Calu3 (cell line): ENCODE results near the gene FNIP1. TPM values are rescaled to one million over a fixed set of nuclear protein-coding genes. Genes with fewer than 3 reads are reported as not detected.
"Not testable (repeated sequence)": the region's sequence is repeated elsewhere in the genome, so short reads cannot be mapped to it uniquely, and the experiment has no call there.

Experiments
- Bru-seq: library from RNA; stranded (reverse); fragments of 400-500 nt; gene quantifications from one replicate; lab custom pipeline; 2021; lab: Mats Ljungman, UMichigan
- BruChase-seq, 2 experiments: library from RNA; stranded (reverse); fragments of 400-500 nt; gene quantifications; one replicate each; lab custom pipeline; 2021; lab: Mats Ljungman, UMichigan
- BruUV-seq: library from RNA; stranded (reverse); fragments of 400-500 nt; replicated peaks from 2 replicates; lab custom pipeline; 2021; lab: Mats Ljungman, UMichigan
- CTCF ChIA-PET: fragments of 300-600 bp; sonication (Branson Sonifier 250); formaldehyde crosslinking; loops from one replicate; lab custom pipeline; 2022; ENCODE audit warnings: antibody characterized with exemption; lab: Charles Lee
- DNase-seq: peaks from one replicate; pipeline ENCODE4 v3.0.0; 2022
- H3K27ac Mint-ChIP-seq: one replicate; pipeline ENCODE4 v1.8.0; 2022; ENCODE audit warnings: mixed read lengths; ENCODE audit not compliant: unreplicated experiment
- H3K27me3 Mint-ChIP-seq: one replicate; pipeline ENCODE4 v1.8.0; 2022; ENCODE audit warnings: mixed read lengths; ENCODE audit not compliant: unreplicated experiment
- H3K36me3 Mint-ChIP-seq: one replicate; pipeline ENCODE4 v1.8.0; 2022; ENCODE audit warnings: mild to moderate bottlenecking, moderate library complexity, mixed read lengths; ENCODE audit not compliant: insufficient read depth, unreplicated experiment
- H3K4me1 Mint-ChIP-seq: one replicate; pipeline ENCODE4 v1.8.0; 2022; ENCODE audit warnings: mild to moderate bottlenecking, low read depth, mixed read lengths; ENCODE audit not compliant: unreplicated experiment
- H3K4me3 Mint-ChIP-seq: one replicate; pipeline ENCODE4 v1.8.0; 2022; ENCODE audit warnings: mild to moderate bottlenecking, low read depth, moderate library complexity, mixed read lengths; ENCODE audit not compliant: unreplicated experiment
- H3K9me3 Mint-ChIP-seq: one replicate; pipeline ENCODE4 v1.8.0; 2022; ENCODE audit warnings: low read depth, mixed read lengths; ENCODE audit not compliant: unreplicated experiment
- intact Hi-C: fragments of 100-400 bp; cut with micrococcal nuclease; formaldehyde crosslinking; loops from one replicate; pipeline ENCODE4 v1.10.0; 2022; ENCODE audit not compliant: unreplicated experiment
- long read RNA-seq: library from polyadenylated mRNA; stranded (forward); transcript quantifications from one replicate; pipeline ENCODE4 v2.0.0, GENCODE V29; 2022
- total RNA-seq: library from RNA; stranded (reverse); gene quantifications from 2 replicates; pipeline ENCODE4 v1.2.3, GENCODE V29; 2022
- TF ChIP-seq, protein P1 (sequence below): fragments of 200-600 bp; IDR thresholded peaks from one replicate; pipeline ENCODE4 v1.8.0; 2022; ENCODE audit warnings: antibody characterized with exemption; ENCODE audit not compliant: unreplicated experiment

FNIP1 gene
- total RNA-seq = 46.0 and 46.5 TPM in 2 replicates
- Bru-seq, nascent RNA = percentile 97 among the genes with signal in this experiment
- percentile 98 among the genes with signal in this experiment for BruChase-seq, experiment 1, labeled RNA remaining after a 6-hour chase
- BruChase-seq, experiment 2, labeled RNA remaining after a 2-hour chase = percentile 100 among the genes with signal in this experiment
- long read RNA-seq, partial matches to known transcripts = 5 of 18 reads
- long read RNA-seq, other reads (novel, unspliced or antisense) = 9 of 18 reads

DNA sequence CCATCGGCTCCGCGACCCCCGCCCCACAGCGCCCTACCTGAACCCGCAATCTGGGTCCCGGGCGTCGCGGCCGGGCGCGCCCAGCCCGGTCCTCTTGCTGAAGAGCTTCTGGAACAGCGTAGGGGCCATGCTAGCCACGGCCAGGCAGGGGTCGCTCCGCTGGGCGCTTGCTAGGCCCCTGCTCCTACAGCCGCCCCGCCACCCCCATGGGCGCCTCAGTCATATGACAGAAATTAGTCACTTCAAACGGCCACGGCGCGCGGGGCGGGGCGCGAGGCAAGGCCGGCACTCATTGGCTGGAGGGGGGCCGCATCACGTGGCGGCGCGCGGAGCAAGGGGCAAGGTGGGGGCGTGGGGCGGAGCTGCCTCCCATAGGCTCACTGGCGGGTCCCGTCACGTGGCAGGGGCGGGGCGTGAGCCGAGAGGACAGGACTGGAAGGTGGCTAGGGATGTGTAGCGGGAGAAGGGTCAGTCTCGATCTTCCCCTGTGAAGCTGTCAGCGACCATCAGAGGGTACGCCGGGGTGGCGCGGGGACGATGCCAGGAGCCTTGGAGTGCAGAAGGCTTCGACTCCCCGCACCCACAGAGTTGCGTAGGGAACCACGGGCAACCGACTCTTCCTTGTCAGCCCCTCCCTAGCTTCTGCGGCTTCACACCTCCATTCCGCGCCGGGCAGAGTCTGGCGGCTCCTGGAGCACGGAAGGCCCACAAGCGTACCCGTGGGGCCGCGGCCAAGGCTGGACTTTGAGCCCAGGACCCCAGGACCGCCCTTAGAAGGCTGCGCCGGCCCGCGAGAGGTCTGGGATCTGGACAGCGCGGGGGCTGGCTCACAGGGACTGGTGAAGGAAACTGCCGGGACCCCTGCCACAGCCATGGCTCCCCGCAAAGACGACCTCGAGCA is at the start of gene FNIP1:
FNIP1 (minus strand) TSS at position 225 of the 901 bp plus-strand sequence; CDS start at position 129, 96 bp downstream.
- peaks cover 42% of the 10 kb centered on the region for H3K36me3 Mint-ChIP-seq
- peaks cover 9% of the 10 kb centered on the region for H3K4me1 Mint-ChIP-seq
- TF ChIP-seq, protein P1, sequence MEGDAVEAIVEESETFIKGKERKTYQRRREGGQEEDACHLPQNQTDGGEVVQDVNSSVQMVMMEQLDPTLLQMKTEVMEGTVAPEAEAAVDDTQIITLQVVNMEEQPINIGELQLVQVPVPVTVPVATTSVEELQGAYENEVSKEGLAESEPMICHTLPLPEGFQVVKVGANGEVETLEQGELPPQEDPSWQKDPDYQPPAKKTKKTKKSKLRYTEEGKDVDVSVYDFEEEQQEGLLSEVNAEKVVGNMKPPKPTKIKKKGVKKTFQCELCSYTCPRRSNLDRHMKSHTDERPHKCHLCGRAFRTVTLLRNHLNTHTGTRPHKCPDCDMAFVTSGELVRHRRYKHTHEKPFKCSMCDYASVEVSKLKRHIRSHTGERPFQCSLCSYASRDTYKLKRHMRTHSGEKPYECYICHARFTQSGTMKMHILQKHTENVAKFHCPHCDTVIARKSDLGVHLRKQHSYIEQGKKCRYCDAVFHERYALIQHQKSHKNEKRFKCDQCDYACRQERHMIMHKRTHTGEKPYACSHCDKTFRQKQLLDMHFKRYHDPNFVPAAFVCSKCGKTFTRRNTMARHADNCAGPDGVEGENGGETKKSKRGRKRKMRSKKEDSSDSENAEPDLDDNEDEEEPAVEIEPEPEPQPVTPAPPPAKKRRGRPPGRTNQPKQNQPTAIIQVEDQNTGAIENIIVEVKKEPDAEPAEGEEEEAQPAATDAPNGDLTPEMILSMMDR = no peak
- intact Hi-C loops = loop anchor here (5.0 kb wide), 3 partner anchors 160 to 210 kb away; partner anchors contain the start of gene RAPGEF6
- CTCF ChIA-PET = interaction anchor here (0.6 to 2.0 kb wide), 3 partner anchors 14 to 245 kb away, joined by 3 to 7 read pairs (median 5); no protein-coding TSS in a partner anchor
- peak within 1 kb of the TSS; percentile 94 for H3K27ac Mint-ChIP-seq
- H3K27me3 Mint-ChIP-seq = no peaks in the 10 kb centered on the region
- no peaks in the 10 kb centered on the region for H3K9me3 Mint-ChIP-seq
- peak within 1 kb of the TSS; percentile 95 for H3K4me3 Mint-ChIP-seq
- BruUV-seq = TSS peak; percentile 83
- peak; percentile 100 for DNase-seq

GRCh38 chr5:131846536-131846935 is 49.7 kb upstream of the FNIP1 start:
- CTCF ChIA-PET = no interaction called here
- no TSS peak for BruUV-seq
- TF ChIP-seq, protein P1 = no peak
- DNase-seq = no peak
- intact Hi-C loops = no loop called here
- no peak overlapping the region for H3K4me3 Mint-ChIP-seq
- no peaks in the 10 kb centered on the region for H3K27me3 Mint-ChIP-seq
- H3K27ac Mint-ChIP-seq = no peak overlapping the region
- no peaks in the 10 kb centered on the region for H3K4me1 Mint-ChIP-seq
- no peaks in the 10 kb centered on the region for H3K36me3 Mint-ChIP-seq
- peaks cover 14% of the 10 kb centered on the region for H3K9me3 Mint-ChIP-seq

GRCh38 chr5:131845828-131846227 is 49.0 kb upstream of the FNIP1 start:
- no peak overlapping the region for H3K4me3 Mint-ChIP-seq
- CTCF ChIA-PET = no interaction called here

DNA sequence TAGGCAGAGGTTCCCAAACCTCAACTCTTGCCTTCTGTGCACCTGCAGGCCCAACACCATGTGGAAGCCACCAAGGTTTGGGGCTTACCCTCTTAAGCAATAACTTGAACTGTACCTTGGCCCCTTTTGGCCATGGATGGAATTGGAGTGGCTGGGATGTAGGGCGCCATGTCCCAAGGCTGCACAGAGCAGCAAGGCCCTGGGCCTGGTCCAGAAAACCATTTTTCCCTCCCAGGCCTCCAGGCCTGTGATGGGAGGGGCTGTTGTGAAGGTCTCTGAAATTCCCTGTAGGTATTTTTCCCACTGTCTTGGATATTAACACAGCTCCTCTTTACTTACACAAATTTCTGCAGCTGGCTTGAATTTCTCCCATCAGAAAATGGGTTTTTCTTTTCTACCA is 46.2 kb upstream of the FNIP1 start:
- peaks cover 16% of the 10 kb centered on the region for H3K9me3 Mint-ChIP-seq
- intact Hi-C loops, H3K27ac Mint-ChIP-seq, DNase-seq, H3K4me3 Mint-ChIP-seq, H3K4me1 Mint-ChIP-seq, BruUV-seq, H3K36me3 Mint-ChIP-seq, CTCF ChIA-PET: not testable (repeated sequence)
- H3K27me3 Mint-ChIP-seq = peaks cover 31% of the 10 kb centered on the region

More at GRCh38 chr5:131845828-131846227, 49.0 kb upstream of the FNIP1 start:
- BruUV-seq = no TSS peak
- peaks cover 14% of the 10 kb centered on the region for H3K9me3 Mint-ChIP-seq
- no peaks in the 10 kb centered on the region for H3K36me3 Mint-ChIP-seq
- intact Hi-C loops = no loop called here
- DNase-seq = no peak
- no peak overlapping the region for H3K27ac Mint-ChIP-seq
- no peaks in the 10 kb centered on the region for H3K4me1 Mint-ChIP-seq
- TF ChIP-seq, protein P1 = no peak
- H3K27me3 Mint-ChIP-seq = peaks cover 3% of the 10 kb centered on the region

- BruUV-seq, H3K27ac Mint-ChIP-seq, H3K4me1 Mint-ChIP-seq, H3K36me3 Mint-ChIP-seq, H3K27me3 Mint-ChIP-seq, H3K4me3 Mint-ChIP-seq, DNase-seq, intact Hi-C loops, H3K9me3 Mint-ChIP-seq, CTCF ChIA-PET: not testable (repeated sequence)
These were observed 35.9 kb upstream of the FNIP1 start for GRCh38 chr5:131832702-131833101.
